Thoracic aorta (tissue), 2 donors: ENCODE data around the gene GLT8D1. TPM values are rescaled to one million over a fixed set of nuclear protein-coding genes. Genes with fewer than 3 reads are reported as not detected.

Source experiments
- ATAC-seq: fragments of 150-250 bp; one replicate; pipeline ENCODE4 v1.8.0; 2017; ENCODE audit warnings: low read depth; ENCODE audit not compliant: insufficient number of reproducible peaks, low FRiP score
- DNase-seq: peaks from one replicate; pipeline ENCODE4 v3.0.0-alpha.2; 2020; ENCODE audit warnings: low spot score
- H3K27ac ChIP-seq, 2 donors: fragments of 200-600 bp; sonication (generic); 1 replicate in 1 of 2; 2 replicates in 1 of 2; pipeline ENCODE4 v1.5.1; 2016; ENCODE audit warnings: mild to moderate bottlenecking in 2 of 2, moderate library complexity in 2 of 2
- H3K27me3 ChIP-seq: fragments of 200-600 bp; sonication (generic); replicated peaks from 2 replicates; pipeline ENCODE4 v1.6.0; 2016; ENCODE audit warnings: mild to moderate bottlenecking; ENCODE audit not compliant: insufficient read depth
- H3K36me3 ChIP-seq: fragments of 200-600 bp; sonication (generic); one replicate; pipeline ENCODE4 v1.5.1; 2016
- H3K4me1 ChIP-seq, 2 donors: fragments of 200-600 bp; sonication (generic); 1 replicate in 1 of 2; 2 replicates in 1 of 2; pipeline versions ENCODE4 v1.5.1 to v1.6.0; 2016; ENCODE audit warnings: low read depth in 2 of 2, mild to moderate bottlenecking in 1 of 2; ENCODE audit not compliant: control insufficient read depth in 1 of 2
- H3K4me3 ChIP-seq: fragments of 200-600 bp; sonication (generic); 2 replicates; pipeline ENCODE4 v1.5.1; 2016; ENCODE audit warnings: mild to moderate bottlenecking
- H3K9me3 ChIP-seq: fragments of 200-600 bp; sonication (generic); 2 replicates; pipeline ENCODE4 v1.5.1; 2016
- total RNA-seq, 2 donors: library from RNA; depleted of rRNA; stranded (reverse); fragments of >200 nt; gene quantifications; one replicate each; pipeline versions ENCODE4 v1.1.0 to v1.2.3, GENCODE V29; 2016
- TF ChIP-seq, protein P1 (sequence below): fragments of 200-600 bp; sonication (generic); IDR thresholded peaks from one replicate; pipeline ENCODE4 v1.5.1; 2019; ENCODE audit warnings: antibody characterized with exemption

GLT8D1 gene
- total RNA-seq, 2 donors from 2014 or later: 54.4 to 64.6 TPM

DNA sequence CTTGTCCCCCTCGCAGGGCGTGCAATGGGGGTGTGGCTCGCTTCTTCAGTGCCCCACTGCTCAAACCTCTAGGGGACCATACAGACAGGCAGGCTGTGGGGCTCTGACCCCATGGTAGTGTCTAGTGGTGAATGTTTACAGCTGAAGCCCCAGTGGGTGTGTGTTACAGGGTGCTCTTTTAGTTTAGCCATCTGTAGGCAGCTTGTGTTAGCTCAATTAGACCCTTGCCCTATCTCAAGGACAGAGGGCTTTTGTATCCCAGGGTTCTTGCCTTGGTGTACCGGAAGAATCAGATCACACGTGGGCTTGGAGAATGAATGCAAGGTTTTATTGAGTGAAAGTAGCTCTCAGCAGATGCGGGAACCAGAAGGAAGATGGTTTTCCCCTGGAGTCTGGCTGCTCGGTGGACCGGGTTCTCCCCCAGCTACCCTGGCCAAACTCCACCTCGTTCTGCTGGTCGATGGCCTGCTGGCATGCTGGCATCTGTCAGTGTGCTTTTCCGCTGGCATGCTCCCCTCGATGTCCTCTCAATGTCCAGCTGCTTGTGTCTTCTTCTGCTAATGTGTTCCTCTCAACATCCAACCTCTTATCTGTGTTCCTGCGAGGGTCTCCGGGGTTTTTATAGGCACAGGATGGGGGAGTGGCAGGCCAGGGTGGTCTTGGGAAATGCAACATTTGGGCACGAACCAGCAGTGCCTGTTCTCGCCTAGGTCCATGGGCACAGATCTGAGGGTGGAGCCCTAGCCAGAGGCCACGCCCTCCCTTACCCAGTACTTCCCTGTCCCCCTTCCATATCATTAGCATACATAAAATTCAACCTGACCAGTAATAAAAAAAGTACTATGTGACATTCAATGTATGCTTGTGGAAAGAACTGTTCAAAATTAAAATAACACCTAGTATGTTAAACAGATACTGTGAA is 7.0 kb upstream of the GLT8D1 start:
- Histone ChIP-seq H3K27me3 (no peaks in the 10 kb centered on the region), H3K4me1 (peaks cover 6 to 7% of the 10 kb centered on the region in 2 donors), H3K9me3 (no peaks in the 10 kb centered on the region), H3K4me3 (no peak overlapping the region), H3K27ac (no peak overlapping the region), H3K36me3 (peaks cover 9% of the 10 kb centered on the region)
- DNase-seq: no peak
- ATAC-seq: no peak
- TF ChIP-seq, protein P1, sequence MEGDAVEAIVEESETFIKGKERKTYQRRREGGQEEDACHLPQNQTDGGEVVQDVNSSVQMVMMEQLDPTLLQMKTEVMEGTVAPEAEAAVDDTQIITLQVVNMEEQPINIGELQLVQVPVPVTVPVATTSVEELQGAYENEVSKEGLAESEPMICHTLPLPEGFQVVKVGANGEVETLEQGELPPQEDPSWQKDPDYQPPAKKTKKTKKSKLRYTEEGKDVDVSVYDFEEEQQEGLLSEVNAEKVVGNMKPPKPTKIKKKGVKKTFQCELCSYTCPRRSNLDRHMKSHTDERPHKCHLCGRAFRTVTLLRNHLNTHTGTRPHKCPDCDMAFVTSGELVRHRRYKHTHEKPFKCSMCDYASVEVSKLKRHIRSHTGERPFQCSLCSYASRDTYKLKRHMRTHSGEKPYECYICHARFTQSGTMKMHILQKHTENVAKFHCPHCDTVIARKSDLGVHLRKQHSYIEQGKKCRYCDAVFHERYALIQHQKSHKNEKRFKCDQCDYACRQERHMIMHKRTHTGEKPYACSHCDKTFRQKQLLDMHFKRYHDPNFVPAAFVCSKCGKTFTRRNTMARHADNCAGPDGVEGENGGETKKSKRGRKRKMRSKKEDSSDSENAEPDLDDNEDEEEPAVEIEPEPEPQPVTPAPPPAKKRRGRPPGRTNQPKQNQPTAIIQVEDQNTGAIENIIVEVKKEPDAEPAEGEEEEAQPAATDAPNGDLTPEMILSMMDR: no peak

DNA sequence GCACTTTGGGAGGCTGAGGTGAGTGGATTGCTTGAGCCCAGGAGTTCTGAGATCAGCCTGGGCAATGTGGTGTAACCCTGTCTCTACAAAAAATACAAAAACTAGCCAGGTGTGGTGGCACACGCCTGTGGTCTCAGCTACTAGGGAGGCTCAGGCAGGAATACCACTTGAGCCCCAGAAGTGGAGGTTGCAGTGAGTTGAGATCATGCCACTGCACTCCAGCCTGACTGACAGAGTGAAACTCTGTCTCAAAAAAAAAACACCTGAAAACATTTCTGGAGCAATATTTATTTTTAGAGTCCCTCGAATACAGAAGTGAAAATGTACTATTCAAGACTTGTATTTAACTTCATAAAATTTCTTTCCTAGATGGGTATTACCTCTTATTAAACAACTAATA is 4.9 kb upstream of the GLT8D1 start:
- Histone ChIP-seq H3K36me3 (peaks cover 9% of the 10 kb centered on the region), H3K4me3 (no peak overlapping the region), H3K9me3 (no peaks in the 10 kb centered on the region), H3K27me3 (no peaks in the 10 kb centered on the region), H3K4me1 (peaks cover 15 to 16% of the 10 kb centered on the region in 2 donors), H3K27ac (no peak overlapping the region)
- TF ChIP-seq, protein P1: no peak
- no peak for ATAC-seq
- no peak for DNase-seq

DNA sequence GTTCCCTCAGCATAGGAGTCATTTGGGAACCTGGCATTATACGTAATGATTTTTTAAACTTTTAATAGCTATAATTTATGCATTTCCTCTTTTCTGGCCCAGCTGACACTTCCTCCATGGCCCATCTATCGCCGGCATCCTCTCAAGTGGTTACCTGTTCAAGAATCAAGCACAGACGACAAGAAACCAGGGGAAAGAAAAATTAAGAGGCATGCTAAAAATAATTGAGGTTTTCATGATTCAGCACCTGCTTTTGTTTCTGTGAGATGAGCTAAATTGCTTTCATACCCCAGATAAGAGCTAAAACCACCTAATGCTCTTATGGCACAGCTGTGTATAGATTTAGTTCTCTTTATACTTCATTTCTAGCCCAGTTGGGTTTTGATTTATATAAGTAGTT is 2.0 kb upstream of the GLT8D1 start:
- Histone ChIP-seq H3K4me3 (peak overlapping the region; percentile 78), H3K27ac (no peak overlapping the region), H3K4me1 (peaks cover 15 to 40% of the 10 kb centered on the region in 2 donors), H3K36me3 (peaks cover 9% of the 10 kb centered on the region), H3K27me3 (no peaks in the 10 kb centered on the region), H3K9me3 (no peaks in the 10 kb centered on the region)
- ATAC-seq: no peak
- TF ChIP-seq, protein P1: no peak
- no peak for DNase-seq

DNA sequence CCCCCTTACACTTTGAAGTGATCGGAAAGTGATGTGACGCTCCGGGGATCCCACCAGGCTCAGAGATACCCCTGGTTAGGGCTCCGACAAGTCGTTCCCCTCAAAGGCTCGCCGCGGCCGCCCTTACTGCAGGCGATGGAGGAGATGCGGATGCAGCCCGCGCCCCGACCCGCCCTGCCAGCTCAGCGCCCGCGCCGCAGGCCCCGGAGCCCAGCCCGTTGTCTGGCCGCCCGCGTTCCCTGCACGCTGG is 228 bp downstream of the GLT8D1 start:
- no peak for ATAC-seq
- Histone ChIP-seq H3K4me1 (peaks cover 15 to 47% of the 10 kb centered on the region in 2 donors), H3K27ac (peak overlapping the region; percentile 85 to 90)

More for the DNA sequence above, 228 bp downstream of the GLT8D1 start:
- Histone ChIP-seq H3K4me3 (peak overlapping the region; percentile 78), H3K9me3 (no peaks in the 10 kb centered on the region), H3K36me3 (peaks cover 9% of the 10 kb centered on the region), H3K27me3 (no peaks in the 10 kb centered on the region)
- TF ChIP-seq, protein P1: no peak
- peak; percentile 15 for DNase-seq
